HG03565 (cell line): ENCODE results near the gene H3-3A.

ENCODE experiments used
- ATAC-seq: cut with Tn5 transposase; IDR thresholded peaks from one replicate; pipeline ENCODE4 v1.9.1; 2021; ENCODE audit warnings: mild to moderate bottlenecking, moderate library complexity; ENCODE audit not compliant: unreplicated experiment

Gene H3-3A

DNA sequence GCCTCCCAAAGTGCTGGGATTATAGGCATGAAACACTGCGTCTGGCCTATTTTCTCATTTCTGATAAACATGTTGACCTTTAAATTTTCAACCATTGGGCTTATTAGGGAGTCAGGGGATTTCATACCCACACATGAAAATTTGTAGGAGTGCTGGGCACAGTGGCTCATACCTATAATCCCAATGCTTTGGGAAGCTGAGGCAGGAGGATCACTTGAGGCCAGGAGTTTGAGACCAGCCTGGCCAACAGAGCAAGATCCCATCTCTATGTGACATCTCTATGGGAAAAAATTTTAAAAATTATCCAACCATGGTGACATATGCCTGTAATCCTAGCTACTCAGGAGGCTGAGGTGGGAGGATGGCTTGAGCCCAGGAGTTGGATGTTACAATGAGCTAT lies 10.5 kb upstream of the H3-3A start:
- ATAC-seq = no peak

DNA sequence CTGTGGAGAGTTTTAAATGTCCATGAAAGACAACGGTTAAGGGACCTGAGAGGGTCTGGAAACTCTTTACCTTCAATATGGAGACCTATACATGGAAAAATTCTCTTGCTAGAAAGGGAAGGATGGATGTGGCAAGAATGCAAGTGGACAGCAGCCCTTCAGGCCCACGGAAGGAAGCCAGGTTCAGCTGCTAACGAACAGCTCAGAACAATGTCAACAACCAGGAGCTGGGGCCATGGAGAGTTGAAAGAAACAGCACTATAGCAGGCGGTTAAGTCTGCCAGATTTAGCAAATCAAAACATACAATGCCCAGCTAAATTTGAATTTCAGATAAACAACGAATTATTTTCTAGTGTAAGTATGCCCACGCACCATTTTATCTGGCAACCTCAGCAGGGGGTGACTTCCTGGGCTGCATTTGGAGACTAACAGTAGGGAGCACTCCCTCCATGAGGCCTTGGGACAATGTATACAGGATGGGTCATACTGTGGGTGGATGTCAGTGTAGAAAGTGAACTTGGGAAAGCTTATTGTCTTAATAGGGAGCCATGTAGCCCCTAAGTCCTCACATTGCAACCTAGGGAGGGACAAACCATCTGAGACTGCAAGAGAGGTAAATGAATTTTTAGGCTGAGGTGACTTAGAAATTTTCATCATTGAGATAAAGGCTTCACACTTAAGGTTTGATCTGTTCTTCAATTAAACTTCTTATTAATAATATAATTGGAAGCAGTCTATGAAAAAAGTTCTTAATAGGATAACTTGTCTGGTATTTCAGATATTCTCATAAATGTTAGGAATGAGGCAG lies 7.8 kb upstream of the H3-3A start:
- no peak for ATAC-seq

DNA sequence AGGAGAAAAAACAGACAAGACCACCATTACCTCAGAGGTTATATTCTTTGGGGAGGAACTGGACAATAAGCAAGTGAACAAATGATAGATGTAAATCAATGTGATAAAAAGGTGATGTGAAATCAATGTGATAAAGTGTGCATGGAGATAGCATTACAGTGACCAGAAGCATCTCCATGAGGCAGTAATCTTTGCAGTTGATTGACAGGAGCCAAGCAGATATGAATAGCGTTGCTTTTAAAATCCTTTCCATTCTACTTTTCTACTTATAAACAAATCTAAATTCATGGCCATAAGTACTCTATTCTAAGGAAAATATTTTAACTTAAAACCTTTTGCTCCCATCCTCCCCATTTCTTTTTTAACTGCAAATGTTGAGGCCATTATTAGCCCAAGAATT lies 2.8 kb upstream of the H3-3A start:
- ATAC-seq = no peak

DNA sequence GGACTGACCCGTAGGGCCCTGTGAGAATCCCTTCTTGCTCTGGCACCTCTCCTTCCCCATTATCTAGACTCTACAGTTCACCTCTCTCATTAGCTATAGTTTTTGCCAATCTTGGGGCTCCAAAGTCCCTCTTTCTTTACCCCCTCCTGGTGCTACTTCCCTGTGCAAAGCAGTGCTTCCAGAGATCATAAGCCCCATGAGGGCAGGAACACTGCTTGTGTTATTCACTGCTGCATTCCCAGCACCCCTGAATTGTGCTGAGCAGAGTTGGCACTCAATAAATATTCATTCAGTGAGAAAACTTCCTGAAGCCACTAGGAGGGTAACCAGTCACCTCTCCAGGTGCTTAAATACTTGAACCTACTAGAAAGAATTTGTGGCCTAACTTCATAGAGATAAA lies 2.1 kb upstream of the H3-3A start:
- no peak for ATAC-seq

DNA sequence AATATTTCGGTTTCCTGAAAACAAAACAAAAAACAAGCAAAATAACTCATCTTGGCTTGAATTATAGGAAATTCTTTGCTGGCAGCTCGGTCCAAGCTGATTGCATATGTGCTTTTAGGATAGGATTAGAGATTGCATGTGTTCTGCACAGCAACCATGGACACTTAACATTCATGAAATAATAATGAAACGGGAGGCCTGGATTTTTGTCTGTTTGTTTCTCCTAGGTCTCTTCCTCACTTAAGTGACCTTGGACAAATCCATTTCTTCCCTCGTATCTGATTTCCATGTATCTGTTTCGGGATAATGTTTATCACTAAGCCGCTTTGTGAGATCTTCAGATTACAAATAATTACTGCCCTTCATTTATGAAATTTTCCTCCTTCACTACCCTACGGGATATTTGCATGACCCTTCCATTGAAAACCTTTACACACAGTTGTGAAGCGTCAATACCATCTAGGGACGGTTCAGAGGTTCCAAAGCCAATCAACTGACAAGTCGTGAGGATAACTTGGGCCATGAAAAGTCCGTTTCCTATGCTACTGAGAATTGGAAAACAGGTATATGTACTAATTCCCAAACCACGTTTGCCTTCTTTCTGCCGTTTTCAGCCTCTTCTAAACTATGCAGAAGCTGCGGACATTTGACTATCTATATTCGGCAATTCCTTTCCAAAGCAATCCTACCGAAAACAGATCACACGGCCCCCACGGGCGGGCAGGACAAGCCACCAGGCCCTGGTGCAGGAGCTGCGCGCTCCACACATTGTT lies 1.3 kb upstream of the H3-3A start:
- no peak for ATAC-seq

DNA sequence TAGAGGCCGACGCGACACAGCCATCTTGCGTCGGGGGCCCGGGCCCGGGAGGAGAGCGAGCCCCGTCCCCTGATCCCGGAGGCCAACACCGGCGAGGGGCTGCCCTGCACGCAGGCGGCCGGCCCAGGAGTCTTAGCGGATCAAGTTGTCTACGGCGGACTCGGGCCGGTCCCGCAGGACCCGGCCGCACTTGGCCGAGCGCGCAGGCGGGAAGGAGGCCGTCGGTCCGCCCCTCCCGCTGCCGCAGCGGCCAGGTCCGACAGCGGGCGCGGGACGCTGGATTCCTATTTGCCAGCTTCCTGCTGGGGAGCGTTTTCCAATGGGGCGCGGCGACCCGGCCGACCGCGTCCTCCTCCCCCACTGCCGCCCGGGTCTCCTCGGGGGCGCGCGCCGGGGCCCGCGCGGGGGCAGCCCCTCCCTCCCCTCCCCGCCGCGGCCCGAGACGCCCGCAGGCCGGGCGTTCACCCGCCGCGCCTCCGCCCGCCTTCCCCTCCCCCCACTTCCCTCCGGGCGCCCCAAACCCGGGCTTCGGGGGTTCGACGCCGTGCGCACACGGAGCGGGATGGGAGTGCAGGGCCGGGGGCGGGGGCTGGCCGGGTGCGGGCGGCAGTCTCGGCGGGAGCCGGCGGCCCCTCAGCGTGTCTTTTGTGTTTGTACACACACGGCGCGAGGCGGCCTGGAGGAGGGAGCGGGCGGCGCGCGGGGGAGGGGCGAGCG lies 517 bp upstream of the H3-3A start:
- ATAC-seq = peak; percentile 31

- peak; percentile 3 for ATAC-seq
Observed at GRCh38 chr1:226063224-226063976, 884 bp downstream of the H3-3A start.

- no peak for ATAC-seq
Observed at GRCh38 chr1:226063977-226064815, 1.7 kb downstream of the H3-3A start.

DNA sequence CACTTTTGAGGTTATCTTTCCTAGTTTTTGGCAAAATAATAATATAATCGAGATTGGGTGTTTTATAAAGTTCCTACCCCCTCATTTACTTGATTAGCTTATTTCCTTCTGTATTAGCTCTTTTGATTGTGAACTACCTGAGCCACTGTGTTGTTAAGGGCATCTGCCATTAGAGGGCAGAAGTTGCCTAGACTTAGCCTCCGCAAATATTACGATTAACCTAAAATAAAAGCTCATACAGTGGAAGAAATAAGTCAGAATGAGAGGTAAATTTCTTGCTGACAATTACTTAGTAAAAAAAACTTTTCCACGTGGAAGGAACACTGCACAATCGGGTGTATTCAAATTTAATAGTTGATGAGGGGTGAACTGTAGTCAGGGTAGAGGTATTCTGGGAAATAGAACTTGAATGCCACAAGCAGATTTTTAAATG lies 2.3 kb downstream of the H3-3A start:
- no peak for ATAC-seq

GRCh38 chr1:226066415-226067078 lies 4.0 kb downstream of the H3-3A start:
- no peak for ATAC-seq

GRCh38 chr1:226069811-226070489 lies 7.4 kb downstream of the H3-3A start:
- ATAC-seq = no peak

GRCh38 chr1:226072347-226072746 lies 9.8 kb downstream of the H3-3A start:
- no peak for ATAC-seq

GRCh38 chr1:226073184-226073950 lies 10.9 kb downstream of the H3-3A start:
- no peak for ATAC-seq

DNA sequence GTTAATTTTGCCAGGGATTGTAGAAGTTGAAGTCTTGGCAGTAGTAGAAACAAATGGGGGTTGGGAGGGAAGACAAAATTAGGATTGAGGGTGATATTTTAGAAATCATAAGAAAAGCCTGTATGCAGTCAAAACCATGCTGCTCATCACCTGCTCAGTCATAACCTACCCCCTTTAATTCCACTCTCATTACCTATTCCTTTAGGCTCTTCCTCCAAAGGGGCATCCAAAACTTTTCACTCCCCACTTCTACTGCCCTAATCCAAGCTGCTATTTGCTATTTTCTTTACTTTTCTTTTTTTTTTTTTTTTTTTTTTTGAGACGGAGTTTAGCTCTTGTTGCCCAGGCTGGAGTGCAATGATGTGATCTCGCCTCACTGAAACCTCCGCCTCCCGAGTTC lies 11.5 kb downstream of the H3-3A start:
- no peak for ATAC-seq

- ATAC-seq = no peak
Observed at GRCh38 chr1:226076378-226076777, 13.9 kb downstream of the H3-3A start.

- no peak for ATAC-seq
Observed at GRCh38 chr1:226078374-226078773, 15.9 kb downstream of the H3-3A start.

- no peak for ATAC-seq
Observed at GRCh38 chr1:226082587-226082917, 20.0 kb downstream of the H3-3A start.

DNA sequence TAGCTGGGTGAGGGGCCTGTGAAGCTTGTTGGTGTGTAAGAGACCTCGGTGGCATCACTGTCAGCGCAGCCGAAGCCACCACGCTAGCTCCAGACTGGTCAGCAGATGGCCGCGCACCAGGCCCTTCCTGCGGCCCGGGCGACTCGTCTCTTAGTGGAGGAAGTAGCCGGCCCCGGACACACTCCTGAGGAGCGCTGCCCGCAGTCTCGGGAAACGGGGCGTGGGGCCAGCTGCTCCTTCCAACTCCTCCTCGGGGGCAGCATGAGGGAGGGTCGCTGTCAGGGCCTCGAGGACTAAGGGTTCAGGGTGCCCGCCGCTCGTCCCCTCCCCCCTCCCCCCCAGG lies 20.4 kb downstream of the H3-3A start:
- ATAC-seq = no peak
